SW480 (cell line): Measurements from ENCODE around the gene LILRB5.
"Not testable (repeated sequence)": the region's sequence is repeated elsewhere in the genome, so short reads cannot be mapped to it uniquely, and the experiment has no call there.

Source experiments
- DNase-seq: peaks from one replicate; pipeline ENCODE4 v3.0.0-alpha.2; 2016; ENCODE audit warnings: low spot score

The LILRB5 gene

DNA sequence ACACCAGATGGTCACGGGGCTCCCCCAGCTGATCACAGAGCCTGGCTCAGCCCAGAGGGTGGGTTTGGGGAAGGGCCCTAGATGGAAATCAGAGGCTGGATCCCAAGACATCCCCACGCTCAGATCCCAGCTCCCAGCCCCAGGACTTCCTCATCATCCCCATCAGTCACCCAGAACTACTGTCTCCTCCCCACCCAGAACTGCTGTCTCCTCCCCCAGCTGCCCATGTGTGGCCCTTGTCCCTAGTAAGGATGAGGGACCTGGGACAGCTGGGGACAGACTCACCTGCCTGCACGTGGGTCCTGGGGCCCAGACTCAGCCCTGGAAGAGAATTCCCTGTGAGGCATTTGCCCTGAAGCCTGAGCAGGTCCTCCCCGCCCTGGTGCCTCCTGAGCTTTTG is 14.8 kb downstream of the LILRB5 start:
- DNase-seq, result not testable (repeated sequence)

DNA sequence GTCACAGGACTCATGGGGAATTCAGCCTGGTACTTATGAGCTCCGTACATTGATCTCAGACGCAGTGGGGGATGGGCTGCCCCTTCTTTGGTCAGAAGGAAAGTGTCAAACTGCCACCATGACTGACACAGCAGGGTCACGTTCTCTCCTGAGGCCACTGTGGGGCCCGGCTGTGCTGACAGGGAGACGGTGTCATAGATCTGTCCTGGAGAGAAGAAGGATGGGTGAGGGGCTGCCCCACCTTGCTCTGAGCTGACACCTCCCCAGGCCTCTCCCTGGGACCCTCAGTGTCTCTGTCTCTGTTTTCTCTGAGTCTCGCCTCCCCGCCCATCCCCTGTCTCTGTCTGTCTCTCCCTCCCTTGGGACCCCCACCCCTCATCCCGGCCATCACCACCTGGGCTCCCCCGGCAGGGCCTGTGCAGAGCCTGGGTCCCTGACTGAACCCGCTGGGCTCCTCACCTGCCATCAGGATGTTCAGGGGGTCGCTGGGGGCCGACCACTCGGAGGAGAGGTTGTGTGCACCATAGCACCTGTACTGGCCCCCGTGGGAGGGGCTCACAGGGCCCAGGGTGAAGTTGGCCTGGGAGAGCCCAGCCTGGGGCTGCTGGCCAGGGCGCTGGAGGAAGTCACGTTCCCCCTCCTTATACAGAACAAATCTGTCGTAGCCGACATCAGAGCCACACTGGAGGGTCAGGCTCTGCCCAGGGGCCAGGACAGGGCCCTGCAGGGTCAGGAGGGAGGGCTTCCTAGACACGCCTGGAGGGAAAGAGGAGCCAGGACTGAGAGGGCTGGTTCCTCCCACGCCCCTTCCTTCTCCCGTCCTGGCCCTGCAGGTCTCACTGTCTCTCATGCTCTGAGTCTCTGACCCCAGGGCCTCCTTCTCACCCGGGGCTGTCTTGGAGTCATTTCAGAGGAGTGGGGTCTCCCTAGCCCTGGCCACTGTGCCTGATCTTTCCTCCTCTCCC is 16.4 kb downstream of the LILRB5 start:
- not testable (repeated sequence) for DNase-seq

DNA sequence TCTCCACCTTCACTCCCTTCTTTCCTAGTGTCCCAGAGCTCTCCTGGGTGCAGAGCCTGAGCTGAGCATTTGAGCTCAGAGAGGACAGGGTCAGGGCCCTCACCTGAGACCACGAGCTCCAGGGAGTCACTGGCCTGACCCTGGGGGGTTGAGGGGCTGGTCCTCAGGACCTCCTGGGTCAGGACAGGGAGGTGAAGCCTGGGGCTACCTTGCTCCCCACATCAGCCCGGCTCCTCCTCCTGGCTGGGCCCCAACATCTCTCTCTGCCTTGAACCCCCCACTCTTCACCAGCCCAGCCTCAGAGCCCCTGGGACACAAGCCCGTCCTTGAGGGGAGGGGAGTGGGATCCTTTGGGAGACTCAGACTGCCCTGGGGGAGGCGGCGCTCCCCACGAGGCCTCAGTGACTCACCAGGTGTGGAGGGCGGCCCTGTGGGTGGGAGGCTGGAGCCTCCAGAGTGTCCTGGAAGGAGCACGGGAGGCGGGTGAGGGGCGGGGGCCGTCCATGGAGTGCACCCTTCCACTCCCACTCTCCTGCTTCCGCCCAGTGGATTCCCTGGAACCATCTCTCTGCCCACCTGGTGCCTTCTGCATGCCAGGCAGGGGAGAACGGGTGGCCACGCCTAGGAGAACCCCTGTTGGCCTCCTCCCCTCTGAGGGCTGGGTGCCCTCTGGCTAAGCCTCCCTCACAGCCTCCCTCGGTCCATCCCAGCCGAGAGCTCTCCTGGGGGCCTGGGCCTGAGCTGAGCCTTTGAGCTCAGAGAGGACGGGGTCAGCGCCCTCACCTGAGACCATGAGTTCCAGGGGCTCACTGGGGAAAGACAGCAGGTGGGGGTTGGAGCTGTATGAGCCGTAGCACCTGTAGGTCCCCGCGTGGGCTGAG is 17.3 kb downstream of the LILRB5 start:
- DNase-seq, result not testable (repeated sequence)

DNA sequence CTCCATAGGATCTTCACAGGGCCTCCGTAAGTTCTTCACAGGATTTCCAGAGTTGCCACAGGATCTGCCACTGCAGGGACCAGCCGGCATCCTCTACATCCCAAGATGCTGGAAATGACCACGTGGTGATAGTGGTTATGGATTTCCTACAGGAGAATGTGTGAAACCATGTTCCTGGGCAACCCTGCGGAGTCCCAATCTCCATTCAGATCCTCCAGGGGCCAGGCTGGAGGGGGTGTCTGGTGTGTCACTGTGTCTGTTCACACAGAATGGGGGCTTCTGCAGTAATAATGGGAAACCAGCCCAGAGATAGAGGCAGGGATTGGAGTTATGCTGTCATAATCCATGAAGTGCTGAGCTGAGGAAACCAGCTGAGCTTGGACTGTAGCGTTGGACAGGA is 23.1 kb downstream of the LILRB5 start:
- DNase-seq, result no peak

DNA sequence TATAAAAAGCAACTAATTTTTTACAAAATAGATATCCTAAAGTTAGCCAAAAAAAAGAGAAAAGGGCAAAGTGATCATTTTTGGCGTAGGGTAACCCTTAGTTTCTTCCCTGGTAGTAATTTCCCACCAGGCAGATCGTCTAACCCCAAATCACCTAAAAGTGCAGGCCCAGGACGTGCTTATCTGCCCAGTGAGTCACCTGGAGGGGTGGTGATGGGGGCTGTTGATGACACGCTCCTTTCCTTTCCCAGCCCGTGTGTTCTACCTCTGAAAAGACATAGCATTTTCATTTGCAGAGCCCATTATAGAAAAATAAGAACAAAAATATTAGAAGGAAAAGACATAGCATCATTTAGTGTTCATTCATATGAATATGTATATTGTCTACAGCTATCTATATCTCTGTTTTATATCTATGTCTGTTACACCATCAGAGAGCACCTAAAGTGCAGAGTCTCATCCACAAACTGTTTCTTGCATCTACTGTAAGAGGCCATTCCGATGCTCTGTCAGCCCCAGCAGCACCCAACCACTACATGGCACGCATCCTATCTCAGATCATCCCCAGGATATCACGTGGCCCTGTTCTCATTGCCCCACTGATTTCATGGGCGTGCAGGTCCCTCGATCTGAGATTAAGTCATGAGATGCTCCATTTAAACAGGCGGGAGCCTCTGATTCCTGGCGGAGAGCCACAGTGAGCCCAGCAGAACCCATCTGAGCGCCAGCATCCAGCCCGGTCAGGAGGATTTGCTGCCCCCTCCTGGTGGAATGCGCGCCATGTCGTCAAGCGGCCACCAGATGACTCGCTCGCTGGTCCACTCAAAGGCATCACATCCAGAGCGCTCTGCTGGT is 25.8 kb downstream of the LILRB5 start:
- peak; percentile 79 for DNase-seq

DNA sequence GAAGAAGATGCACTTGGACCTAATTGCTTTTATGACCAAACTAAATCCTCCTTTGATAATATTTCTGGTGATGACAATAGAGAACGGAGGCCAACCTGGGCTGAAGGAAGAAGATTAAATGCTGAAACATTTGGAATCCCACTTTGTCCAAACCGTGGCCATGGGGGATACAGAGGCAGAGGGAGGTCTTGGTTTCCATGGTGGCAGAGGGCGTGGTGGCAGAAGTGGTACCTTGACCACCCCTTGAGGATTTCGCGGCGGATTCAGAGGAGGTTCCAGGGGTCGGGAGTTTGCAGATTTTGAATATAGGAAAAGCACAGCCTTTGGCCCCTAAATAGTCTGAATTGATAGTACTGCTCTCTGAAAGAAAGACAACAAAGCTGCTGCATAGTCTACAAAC is 27.0 kb downstream of the LILRB5 start:
- DNase-seq, result no peak

DNA sequence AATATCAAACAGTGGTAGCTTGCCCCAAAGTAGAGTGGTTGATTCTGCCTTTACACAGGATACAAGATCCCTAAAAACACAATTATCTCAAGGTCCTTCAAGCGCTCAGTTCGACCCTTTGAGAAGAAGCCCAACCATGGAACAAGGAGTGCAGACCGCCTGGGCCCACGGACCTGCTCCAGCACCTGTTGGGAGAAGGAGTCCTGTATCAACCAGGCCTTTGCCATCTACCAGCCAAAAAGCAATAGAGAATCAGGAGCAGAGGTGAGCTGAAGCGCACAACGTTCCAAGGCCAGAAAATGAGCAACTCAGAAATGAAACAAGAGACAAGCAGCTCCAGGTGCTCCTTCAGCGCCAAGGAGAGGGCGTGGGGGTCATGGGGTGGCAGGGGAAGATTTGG is 27.9 kb downstream of the LILRB5 start:
- DNase-seq, result no peak

DNA sequence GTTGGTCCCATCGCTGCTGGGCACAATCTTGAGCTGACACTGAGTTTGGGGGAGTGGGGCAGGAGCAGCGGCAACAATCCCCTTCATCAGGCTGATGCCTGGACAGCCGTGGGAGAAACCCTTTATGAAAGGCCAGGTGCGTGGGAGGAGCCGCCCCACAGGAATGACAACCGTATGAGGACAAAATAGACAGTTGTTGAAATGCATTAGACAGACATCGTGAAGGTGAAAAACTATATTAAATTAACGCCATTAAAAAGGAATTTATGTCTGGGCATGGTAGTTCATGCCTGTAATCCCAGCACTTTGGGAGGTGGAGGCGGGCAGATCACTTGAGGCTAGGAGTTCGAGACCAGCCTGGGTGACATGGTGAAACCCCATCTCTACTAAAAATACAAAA is 32.5 kb downstream of the LILRB5 start:
- DNase-seq, result not testable (repeated sequence)

DNA sequence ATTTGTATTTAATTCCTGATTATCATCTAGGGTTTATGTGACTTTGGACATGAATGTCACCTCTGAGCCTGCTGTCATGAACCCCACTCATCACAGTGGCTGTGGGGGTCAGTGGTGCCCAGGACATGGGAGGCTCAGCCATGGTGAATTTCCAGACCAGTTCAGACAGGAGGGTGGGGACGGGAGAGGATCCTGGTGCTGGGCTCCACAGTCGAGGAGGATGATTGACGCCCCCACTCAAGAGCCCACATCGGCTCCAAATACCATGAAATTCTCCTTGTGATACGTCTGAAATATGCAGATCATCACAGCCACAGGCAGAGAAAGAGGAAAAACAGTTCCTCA is 33.2 kb downstream of the LILRB5 start:
- not testable (repeated sequence) for DNase-seq

DNA sequence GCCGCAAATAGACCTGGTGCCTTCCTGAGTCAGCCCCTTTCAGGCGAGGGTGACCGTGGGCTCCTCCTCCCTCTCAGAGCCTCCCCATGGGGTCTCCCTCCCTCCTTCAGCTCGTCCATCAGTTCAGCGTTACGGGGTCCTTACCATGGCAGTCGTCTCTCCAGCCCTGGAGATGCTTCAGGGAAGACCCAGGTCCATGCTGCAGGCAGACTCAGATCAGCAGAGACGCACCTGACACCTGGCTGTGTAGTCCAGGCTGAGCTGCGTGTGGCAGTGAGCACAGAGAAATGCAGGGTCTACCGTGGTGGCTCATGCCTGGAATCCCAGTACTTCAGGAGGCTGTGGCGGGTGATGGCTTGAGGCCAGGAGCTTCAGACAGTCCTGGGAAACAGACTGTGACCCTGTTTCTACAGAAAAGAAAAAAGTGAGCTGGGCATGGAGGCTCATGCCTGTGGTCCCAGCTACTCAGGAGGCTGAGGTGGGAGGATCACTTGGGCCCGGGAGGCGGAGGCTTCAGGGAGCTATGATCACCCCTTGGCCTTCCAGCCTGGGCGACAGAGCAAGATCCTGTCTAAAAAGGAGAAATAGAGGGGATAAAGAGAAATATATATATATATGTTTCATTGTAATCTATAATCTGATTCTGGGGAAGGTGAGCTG is 33.7 kb downstream of the LILRB5 start:
- DNase-seq, result not testable (repeated sequence)

DNA sequence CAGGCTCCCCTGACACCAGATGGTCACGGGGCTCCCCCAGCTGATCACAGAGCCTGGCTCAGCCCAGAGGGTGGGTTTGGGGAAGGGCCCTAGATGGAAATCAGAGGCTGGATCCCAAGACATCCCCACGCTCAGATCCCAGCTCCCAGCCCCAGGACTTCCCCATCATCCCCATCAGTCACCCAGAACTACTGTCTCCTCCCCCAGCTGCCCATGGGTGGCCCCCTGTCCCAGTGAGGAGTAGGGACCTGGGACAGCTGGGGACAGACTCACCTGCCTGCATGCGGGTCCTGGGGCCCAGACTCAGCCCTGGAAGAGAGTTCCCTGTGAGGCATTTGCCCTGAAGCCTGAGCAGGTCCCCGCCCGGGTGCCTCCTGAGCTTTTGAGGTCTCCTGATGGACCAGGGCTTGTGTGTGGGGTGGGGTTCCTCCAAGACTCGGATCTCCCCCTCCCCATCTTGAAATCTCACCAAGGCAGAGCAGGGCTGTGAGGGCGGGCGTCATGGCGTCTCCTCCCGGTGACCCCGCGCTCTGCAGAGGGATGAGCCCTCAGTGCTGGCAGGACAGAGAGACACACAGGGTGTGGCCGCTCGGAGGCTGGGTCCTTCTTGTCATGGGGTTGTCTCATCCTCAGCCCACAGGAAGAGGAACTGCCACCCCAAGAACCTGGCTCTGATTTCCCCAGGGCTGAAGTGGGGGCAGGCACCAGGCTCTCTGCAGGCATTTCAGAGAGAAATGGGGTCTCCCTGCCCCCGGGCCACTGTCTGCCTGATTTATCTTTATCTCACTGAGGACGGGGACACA is 34.4 kb downstream of the LILRB5 start, which contains the start of gene LILRB3:
TSS of gene LILRB3 (minus strand) at position 534 of the 803 bp plus-strand sequence. CDS start at position 503, 31 bp downstream.
- DNase-seq, result not testable (repeated sequence)

DNA sequence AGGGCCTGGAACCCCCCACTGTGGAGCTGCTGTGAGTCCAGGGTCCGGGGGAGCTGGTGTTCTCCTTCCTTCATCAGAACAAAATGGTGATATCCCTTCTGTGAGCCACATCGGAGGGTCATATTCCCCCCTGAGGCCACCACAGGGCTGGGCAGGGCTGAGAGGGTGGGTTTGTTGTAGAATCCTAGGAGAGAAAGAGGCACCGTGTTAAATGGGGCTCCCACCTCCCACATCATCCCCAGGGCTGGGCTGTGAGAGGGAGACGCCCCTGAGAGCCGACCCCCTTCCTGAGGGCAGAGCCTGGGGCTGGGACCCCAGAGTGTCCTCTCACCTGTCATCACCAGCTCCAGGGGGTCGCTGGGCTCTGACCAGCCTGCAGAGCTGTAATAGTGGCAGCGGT is 35.1 kb downstream of the LILRB5 start:
- DNase-seq, result not testable (repeated sequence)

DNA sequence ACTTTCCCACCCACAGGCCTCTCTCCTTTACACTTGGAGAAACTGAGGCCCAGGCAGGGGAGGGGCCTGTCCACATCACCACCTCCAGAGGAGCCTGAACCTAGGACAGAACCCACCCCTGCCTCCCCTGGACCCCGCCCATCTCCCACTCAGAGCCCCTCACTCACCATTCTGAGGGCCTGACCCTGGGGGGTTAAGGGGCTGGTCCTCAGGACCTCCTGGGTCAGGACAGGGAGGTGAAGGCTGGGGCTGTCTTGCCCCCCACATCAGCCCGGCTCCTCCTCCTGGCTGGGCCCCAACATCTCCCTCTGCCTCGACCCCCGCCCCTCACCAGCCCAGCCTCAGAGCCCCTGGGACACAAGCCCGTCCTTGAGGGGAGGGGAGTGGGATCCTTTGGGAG is 37.4 kb downstream of the LILRB5 start:
- DNase-seq, result not testable (repeated sequence)

DNA sequence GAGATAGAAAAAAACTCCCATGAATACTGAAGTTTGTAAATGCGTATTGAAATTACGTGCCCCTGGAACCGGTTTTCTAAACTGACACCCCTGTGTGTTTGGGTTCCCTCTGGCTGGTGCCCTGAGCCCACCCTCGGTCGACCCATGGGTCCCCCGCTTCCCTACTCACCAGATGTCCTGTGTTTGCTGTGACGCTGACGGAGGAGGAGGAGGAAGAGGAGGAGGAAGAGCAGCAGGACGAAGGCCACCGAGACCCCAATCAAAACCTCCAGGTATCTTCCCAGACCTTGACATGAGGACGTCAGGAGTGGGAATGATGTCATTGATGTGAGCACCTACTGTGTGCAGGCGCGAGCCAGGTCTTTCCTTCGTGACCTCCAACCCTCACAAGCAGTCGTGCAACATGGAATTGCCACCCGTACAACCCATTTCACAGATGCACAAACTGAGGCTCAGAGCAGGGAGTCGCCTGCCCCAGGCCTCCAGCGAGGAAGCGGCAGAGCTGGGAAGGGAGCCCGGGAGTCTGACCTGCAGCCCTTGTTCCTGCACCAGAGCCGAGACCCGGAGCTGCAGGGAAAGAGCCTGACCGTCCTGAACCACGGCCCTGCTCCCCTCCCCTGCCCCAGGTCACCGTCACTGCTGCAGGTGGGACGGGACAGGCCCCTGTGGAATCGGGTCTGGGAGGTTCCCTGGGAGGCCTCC is 38.0 kb downstream of the LILRB5 start:
- no peak for DNase-seq

DNA sequence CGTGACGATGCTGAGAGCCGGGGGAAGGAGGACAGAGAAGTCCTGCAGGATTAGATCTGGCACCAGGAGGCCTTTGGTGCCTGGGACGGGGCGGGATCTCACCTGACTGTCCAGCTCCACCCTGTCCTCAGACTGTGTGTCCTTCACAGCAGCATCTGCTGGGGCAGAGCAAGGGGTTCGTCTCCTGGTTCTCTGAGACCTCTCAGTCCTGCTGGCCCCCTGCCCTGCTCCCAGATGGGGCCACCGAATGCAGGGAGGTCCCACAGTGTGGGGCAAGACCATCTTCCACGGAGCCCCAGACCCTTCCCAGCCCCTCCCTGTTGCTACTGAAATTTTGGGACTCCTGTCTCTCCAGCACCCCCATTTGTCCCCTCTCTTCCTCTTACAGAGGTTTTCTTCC is 38.8 kb downstream of the LILRB5 start:
- no peak for DNase-seq

DNA sequence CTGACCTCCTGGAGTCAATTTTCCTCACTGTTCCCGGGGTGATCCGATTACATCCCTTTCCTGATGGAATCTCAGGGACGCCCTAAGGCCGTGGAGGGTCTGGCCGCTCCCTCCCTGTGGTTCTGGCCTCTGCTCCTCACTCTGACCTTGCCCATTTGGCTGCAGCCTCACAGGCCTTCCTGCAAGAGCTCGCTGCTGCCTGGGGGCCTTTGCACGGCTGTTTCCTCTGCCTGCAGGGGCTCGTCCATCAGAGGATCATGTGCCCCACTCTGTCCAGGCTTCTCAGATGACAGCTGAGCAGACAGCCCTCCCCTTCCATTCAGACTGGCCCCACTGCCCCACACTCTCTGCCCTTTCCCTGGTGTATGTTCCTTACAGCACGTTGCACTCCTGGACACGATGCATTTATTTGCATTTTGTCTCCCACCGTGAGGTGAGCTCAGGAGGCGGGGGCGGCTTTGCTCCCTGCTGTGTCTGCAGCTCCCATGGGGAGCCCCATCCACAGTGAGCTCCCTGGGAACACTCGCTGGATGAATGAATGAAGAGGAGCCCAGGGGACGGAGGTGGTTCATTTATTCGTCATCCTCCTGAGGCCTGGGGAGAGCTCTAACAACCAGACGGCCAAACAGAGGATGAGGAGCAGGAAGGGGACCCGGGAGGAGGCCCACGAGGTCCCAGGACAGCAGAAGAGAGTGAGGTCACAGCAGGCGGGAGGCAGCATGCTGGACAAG is 39.4 kb downstream of the LILRB5 start:
- not testable (repeated sequence) for DNase-seq

DNA sequence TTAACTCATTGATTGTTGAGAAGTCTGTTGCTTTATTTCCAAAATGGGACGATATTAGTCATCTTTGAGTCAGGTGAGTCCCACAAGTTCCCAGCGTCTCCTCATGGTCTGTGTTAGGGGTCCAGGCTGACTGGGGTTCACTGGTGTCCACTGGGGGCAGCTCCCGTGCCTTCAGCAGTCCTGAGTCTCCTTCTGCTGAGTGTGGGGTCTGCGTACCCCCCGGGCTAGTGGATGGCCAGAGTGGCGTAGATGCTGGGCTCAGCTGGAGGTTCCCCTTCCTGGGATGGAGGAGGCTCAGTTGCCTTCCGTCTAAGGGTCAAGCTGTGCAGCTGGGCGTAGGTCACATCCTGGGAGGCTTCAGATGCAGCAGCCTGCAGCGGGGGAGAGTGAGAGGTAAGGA is 40.2 kb downstream of the LILRB5 start:
- DNase-seq, result no peak

DNA sequence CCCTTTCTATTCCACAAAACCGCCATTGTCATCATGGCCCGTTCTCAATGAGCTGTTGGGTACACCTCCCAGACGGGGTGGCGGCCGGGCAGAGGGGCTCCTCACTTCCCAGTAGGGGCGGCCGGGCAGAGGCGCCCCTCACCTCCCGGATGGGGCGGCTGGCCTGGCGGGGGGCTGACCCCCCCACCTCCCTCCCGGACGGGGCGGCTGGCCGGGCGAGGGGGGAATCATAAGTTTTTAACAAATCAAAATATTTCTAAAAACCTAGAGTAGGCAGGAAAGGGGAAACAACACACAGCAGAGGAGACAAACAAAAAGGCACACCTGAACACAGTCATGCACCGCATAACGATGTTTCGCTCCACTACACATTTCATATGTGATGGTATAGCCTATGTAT is 42.3 kb downstream of the LILRB5 start:
- DNase-seq, result not testable (repeated sequence)

DNA sequence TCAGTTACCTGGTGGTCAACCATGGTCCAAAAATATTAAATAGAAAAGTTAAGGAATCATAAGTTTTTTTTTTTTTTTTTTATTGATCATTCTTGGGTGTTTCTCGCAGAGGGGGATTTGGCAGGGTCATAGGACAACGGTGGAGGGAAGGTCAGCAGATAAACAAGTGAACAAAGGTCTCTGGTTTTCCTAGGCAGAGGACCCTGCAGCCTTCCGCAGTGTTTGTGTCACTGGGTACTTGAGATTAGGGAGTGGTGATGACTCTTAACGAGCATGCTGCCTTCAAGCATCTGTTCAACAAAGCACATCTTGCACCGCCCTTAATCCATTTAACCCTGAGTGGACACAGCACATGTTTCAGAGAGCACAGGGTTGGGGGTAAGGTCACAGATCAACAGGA is 42.9 kb downstream of the LILRB5 start:
- not testable (repeated sequence) for DNase-seq
